ENCODE data around the gene CFLAR.
"Not testable (repeated sequence)": the region's sequence is repeated elsewhere in the genome, so short reads cannot be mapped to it uniquely, and the experiment has no call there.

The CFLAR gene

DNA sequence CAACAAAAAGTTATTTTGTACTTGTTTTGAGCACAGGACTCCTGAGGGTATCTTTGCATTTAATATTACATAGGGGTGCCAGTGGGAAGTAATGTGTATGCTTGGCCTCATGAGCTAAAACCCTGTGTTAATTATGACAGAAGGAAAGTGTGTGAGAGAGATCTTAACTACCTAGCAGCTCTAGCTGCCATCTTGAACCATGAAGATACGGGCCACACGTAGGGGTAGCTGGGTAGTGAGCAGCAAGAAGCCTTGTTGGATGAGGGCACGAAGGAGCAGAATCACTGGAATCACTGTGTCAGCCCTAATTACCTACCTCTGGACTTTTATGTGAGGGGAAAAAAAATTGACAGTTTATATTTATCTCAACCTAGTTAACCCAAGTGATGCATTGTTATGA lies 51.6 kb downstream of the CFLAR start:
- DNase-seq (ENCODE audit: low read depth), result no peak
- no peak overlapping the region for H3K4me3 ChIP-seq (ENCODE audit: low read length)
- TF ChIP-seq, protein P1, sequence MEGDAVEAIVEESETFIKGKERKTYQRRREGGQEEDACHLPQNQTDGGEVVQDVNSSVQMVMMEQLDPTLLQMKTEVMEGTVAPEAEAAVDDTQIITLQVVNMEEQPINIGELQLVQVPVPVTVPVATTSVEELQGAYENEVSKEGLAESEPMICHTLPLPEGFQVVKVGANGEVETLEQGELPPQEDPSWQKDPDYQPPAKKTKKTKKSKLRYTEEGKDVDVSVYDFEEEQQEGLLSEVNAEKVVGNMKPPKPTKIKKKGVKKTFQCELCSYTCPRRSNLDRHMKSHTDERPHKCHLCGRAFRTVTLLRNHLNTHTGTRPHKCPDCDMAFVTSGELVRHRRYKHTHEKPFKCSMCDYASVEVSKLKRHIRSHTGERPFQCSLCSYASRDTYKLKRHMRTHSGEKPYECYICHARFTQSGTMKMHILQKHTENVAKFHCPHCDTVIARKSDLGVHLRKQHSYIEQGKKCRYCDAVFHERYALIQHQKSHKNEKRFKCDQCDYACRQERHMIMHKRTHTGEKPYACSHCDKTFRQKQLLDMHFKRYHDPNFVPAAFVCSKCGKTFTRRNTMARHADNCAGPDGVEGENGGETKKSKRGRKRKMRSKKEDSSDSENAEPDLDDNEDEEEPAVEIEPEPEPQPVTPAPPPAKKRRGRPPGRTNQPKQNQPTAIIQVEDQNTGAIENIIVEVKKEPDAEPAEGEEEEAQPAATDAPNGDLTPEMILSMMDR (IDR thresholded peaks at IDR 0.05; ENCODE audit: insufficient read depth, low read depth, low read length, missing control alignments), result no peak

- DNase-seq (ENCODE audit: low read depth); H3K4me3 ChIP-seq (ENCODE audit: low read length): not testable (repeated sequence)
Observed at GRCh38 chr2:201168496-201168895, 52.5 kb downstream of the CFLAR start.

DNA sequence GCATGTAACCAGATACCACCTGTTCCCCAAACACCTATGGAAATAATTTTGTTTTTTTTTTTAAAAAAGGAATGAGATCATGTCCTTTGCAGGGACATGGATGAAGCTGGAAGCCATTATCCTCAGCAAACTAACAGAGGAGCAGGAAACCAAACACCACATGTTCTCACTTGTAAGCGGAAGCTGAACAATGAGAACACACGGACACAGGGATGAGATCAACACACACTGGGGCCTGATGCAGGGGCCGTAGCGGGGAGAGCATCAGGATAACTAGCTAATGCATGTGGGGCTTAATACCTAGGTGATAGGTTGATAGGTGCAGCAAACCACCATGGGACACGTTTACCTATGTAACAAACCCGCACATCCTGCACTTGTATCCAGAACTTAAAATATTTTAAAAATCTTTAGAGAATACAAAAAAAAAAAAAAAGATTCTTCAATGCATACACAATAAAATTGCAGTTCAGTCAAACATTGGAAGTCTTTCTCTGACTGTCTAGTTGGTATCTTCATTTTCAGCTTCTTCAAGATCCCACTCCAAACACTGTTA lies 55.4 kb downstream of the CFLAR start:
- no peak overlapping the region for H3K4me3 ChIP-seq (ENCODE audit: low read length)
- TF ChIP-seq, protein P1 (IDR thresholded peaks at IDR 0.05; ENCODE audit: insufficient read depth, low read depth, low read length, missing control alignments), result no peak
- DNase-seq (ENCODE audit: low read depth), result peak; percentile 58

DNA sequence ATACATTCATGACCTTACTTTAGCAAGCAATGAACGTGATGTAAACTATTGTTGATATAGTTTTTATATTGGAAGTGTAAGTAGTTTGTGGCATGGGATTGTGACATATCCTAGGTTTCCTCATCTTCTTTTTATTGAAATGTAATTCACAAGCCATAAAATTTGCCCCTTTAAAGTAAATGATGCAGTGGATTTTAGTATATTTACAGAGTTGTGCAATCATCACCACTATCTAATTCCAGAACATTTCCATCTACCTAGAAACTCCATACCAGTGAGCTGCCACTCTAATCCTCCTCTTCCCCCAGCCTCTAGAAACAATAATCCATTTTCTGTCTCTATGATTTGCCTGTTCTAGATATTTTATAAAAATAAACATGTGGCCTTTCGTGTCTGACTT lies 56.3 kb downstream of the CFLAR start:
- no peak overlapping the region for H3K4me3 ChIP-seq (ENCODE audit: low read length)
- TF ChIP-seq, protein P1 (IDR thresholded peaks at IDR 0.05; ENCODE audit: insufficient read depth, low read depth, low read length, missing control alignments), result no peak
- no peak for DNase-seq (ENCODE audit: low read depth)

- no peak for DNase-seq (ENCODE audit: low read depth)
- TF ChIP-seq, protein P1 (IDR thresholded peaks at IDR 0.05; ENCODE audit: insufficient read depth, low read depth, low read length, missing control alignments), result no peak
- no peak overlapping the region for H3K4me3 ChIP-seq (ENCODE audit: low read length)
Observed at GRCh38 chr2:201174687-201175086, 58.7 kb downstream of the CFLAR start.

GRCh38 chr2:201176081-201176481 lies 60.1 kb downstream of the CFLAR start:
- H3K4me3 ChIP-seq (ENCODE audit: low read length), result no peak overlapping the region
- TF ChIP-seq, protein P1 (IDR thresholded peaks at IDR 0.05; ENCODE audit: insufficient read depth, low read depth, low read length, missing control alignments), result no peak
- no peak for DNase-seq (ENCODE audit: low read depth)

- TF ChIP-seq, protein P1 (IDR thresholded peaks at IDR 0.05; ENCODE audit: insufficient read depth, low read depth, low read length, missing control alignments), result no peak
- DNase-seq (ENCODE audit: low read depth), result no peak
- H3K4me3 ChIP-seq (ENCODE audit: low read length), result no peak overlapping the region
Observed at GRCh38 chr2:201180010-201180409, 64.0 kb downstream of the CFLAR start.

Data from epithelial cell of esophagus (primary cell).